CD4-positive, alpha-beta T cell treated with Interleukin-12 subunit alpha and Interleukin-12 subunit beta, for 1 hour (primary cell): ENCODE measurements around the gene TRIM29.

Source experiments
- DNase-seq: peaks from one replicate; pipeline ENCODE4 v3.0.0-alpha.2; 2020

TRIM29 gene

GRCh38 chr11:120119121-120119520, 18.8 kb downstream of the TRIM29 start:
- no peak for DNase-seq

- DNase-seq = no peak
Measured at GRCh38 chr11:120117991-120118390, 19.9 kb downstream of the TRIM29 start.

GRCh38 chr11:120116966-120117365, 20.9 kb downstream of the TRIM29 start:
- no peak for DNase-seq

GRCh38 chr11:120115272-120116000, 22.5 kb downstream of the TRIM29 start:
- DNase-seq = no peak

GRCh38 chr11:120112174-120112796, 25.6 kb downstream of the TRIM29 start:
- DNase-seq = no peak

- DNase-seq = no peak
Measured at GRCh38 chr11:120109531-120109930, 28.4 kb downstream of the TRIM29 start.

GRCh38 chr11:120108785-120109168, 29.1 kb downstream of the TRIM29 start:
- DNase-seq = no peak

GRCh38 chr11:120108154-120108784, 29.6 kb downstream of the TRIM29 start:
- DNase-seq = peak; percentile 39

- DNase-seq = no peak
Measured at GRCh38 chr11:120107692-120108091, 30.2 kb downstream of the TRIM29 start.

GRCh38 chr11:120106354-120107150, 31.4 kb downstream of the TRIM29 start:
- no peak for DNase-seq

- DNase-seq = no peak
Measured at GRCh38 chr11:120105576-120105975, 32.3 kb downstream of the TRIM29 start.

- no peak for DNase-seq
Measured at GRCh38 chr11:120104041-120104565, 33.8 kb downstream of the TRIM29 start.

- DNase-seq = no peak
Measured at GRCh38 chr11:120102864-120103122, 35.1 kb downstream of the TRIM29 start.

GRCh38 chr11:120102050-120102863, 35.7 kb downstream of the TRIM29 start:
- no peak for DNase-seq

- DNase-seq = no peak
Measured at GRCh38 chr11:120098503-120099020, 39.4 kb downstream of the TRIM29 start.

- no peak for DNase-seq
Measured at GRCh38 chr11:120097721-120098385, 40.1 kb downstream of the TRIM29 start.

- no peak for DNase-seq
Measured at GRCh38 chr11:120096369-120097191, 41.3 kb downstream of the TRIM29 start.

- DNase-seq = no peak
Measured at GRCh38 chr11:120095516-120095915, 42.4 kb downstream of the TRIM29 start.

- DNase-seq = no peak
Measured at GRCh38 chr11:120091701-120092100, 46.2 kb downstream of the TRIM29 start.

- no peak for DNase-seq
Measured at GRCh38 chr11:120091121-120091520, 46.8 kb downstream of the TRIM29 start.

GRCh38 chr11:120090411-120090810, 47.5 kb downstream of the TRIM29 start:
- no peak for DNase-seq
